ENCODE results near the gene FGF4.

FGF4 gene

DNA sequence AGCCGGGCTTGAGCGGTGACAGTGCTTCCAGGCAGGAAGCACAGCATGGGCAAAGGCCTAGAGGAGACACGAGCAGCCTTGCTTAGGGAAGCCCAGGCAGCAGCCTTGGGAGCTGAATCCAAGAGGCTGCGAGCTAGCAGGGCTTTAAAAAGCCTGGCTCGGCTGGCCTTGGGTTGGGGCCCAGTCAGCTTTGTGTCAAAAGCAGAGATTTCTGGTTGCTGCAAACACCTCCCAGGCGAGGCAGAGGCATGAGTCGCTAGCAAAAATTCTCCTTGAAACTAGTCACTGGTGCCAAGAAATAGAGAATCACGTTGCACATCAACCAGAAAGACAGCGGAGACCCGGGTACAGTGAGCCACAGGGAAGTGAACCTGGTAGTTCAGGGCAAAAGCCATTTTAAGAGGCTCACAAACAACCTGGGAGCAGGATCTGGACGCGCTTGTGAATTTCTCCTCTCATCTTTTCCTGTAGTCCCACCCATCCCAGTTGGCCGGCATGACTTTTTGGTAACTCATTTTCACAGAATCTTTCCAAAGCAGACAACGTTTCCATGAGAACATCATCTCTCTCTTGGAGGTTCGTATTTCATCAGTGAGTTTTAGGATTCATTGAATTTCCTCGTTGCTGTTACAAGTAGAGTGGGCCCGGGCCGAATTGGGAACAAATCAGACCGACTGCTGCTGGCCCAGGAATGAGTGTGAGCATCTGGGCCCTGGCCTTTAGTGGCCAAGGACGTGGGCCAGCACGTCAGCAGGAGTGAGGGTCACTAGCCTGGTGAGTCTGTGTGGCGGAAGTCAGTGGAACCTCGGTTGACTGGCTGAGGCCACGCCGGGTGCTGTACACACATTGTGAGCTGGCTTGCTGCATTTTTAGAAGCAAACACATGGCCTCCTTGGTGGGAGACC, 16.4 kb upstream of the FGF4 start:
- Mint-ChIP-seq H3K9me3 (no peaks in the 10 kb centered on the region), H3K36me3 (ENCODE audit: low read depth) (no peaks in the 10 kb centered on the region), H3K4me1 (peaks cover 9% of the 10 kb centered on the region), H3K4me3 (no peak overlapping the region), H3K27ac (peak overlapping the region in 2 of 3 experiments; percentile 87 to 94), H3K27me3 (ENCODE audit: low read depth) (peaks cover 4% of the 10 kb centered on the region)
- TF ChIP-seq, protein P1, sequence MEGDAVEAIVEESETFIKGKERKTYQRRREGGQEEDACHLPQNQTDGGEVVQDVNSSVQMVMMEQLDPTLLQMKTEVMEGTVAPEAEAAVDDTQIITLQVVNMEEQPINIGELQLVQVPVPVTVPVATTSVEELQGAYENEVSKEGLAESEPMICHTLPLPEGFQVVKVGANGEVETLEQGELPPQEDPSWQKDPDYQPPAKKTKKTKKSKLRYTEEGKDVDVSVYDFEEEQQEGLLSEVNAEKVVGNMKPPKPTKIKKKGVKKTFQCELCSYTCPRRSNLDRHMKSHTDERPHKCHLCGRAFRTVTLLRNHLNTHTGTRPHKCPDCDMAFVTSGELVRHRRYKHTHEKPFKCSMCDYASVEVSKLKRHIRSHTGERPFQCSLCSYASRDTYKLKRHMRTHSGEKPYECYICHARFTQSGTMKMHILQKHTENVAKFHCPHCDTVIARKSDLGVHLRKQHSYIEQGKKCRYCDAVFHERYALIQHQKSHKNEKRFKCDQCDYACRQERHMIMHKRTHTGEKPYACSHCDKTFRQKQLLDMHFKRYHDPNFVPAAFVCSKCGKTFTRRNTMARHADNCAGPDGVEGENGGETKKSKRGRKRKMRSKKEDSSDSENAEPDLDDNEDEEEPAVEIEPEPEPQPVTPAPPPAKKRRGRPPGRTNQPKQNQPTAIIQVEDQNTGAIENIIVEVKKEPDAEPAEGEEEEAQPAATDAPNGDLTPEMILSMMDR (IDR thresholded peaks at IDR 0.05; ENCODE audit: unreplicated experiment in 3 of 3): no peak

DNA sequence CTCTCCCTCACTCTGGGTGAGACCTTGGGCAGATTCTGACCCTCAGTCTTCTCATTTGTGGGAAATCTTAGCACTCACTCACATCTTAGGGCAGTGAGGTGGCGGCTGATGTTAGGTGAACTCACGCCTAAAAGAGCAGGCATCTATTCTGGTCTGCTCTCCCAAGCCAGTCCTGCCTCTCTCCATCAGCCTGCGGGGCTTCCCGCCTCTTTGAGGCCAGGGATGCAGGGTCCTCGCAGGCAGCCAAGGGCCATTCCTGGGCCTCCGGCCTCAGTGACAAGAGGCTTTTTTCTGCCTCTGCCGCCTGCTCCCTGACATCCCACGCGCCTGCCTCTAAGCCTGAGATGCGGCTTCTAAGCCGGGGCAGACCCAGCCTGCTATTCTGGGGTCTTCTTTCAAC, 13.8 kb upstream of the FGF4 start:
- peaks cover 3% of the 10 kb centered on the region for H3K27me3 Mint-ChIP-seq (ENCODE audit: low read depth)
- TF ChIP-seq, protein P1 (IDR thresholded peaks at IDR 0.05; ENCODE audit: unreplicated experiment in 3 of 3): no peak
- H3K4me3 Mint-ChIP-seq: no peak overlapping the region
- no peaks in the 10 kb centered on the region for H3K36me3 Mint-ChIP-seq (ENCODE audit: low read depth)
- H3K9me3 Mint-ChIP-seq: no peaks in the 10 kb centered on the region
- H3K27ac Mint-ChIP-seq: no peak overlapping the region
- H3K4me1 Mint-ChIP-seq: peaks cover 9% of the 10 kb centered on the region

DNA sequence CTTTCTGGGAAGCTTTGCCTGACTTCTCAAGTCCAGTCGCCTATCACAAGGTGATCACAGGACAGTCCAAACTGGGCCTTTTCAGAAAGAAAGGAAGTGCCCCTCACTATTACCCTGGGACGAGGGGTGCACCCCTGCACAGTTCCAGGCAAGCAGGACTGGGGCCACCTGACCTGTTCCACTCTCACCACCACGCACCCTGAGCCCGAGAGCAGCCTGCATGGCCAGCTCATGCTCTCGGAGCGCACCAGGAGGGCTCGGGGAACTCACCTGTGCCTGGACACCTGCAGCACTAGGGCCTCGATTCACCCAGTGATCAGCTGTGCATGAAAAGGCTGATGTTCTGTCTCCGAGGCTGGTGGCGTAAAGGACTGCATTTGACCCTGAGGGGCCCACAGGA, 12.8 kb upstream of the FGF4 start:
- Mint-ChIP-seq H3K9me3 (no peaks in the 10 kb centered on the region), H3K4me1 (peaks cover 9% of the 10 kb centered on the region), H3K27ac (no peak overlapping the region), H3K36me3 (ENCODE audit: low read depth) (no peaks in the 10 kb centered on the region), H3K4me3 (no peak overlapping the region), H3K27me3 (ENCODE audit: low read depth) (peaks cover 7% of the 10 kb centered on the region)
- TF ChIP-seq, protein P1 (IDR thresholded peaks at IDR 0.05; ENCODE audit: unreplicated experiment in 3 of 3): no peak

DNA sequence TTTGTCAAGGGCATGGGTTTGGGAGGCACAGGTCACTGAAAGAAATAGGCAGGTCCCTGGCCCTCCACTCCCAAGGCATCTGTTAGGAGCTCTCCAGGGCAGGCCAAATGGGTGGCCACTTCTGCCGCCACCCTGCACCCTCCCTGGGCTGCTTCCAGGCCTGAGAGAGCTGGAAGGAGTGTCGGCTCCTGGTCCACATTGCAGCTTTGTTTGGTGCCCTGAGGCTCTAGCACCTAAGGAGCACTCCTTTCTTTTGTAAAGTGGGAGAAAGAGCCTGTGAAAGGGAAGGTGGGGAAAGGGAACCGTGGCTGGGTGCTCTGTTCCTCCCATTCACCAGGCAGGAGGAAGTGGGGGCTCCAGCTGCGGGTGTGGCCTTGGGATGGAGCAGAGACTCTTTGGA, 12.3 kb upstream of the FGF4 start:
- Mint-ChIP-seq H3K9me3 (no peaks in the 10 kb centered on the region), H3K27me3 (ENCODE audit: low read depth) (peaks cover 10% of the 10 kb centered on the region), H3K4me3 (no peak overlapping the region), H3K27ac (no peak overlapping the region), H3K36me3 (ENCODE audit: low read depth) (no peaks in the 10 kb centered on the region), H3K4me1 (peaks cover 9% of the 10 kb centered on the region)
- TF ChIP-seq, protein P1 (IDR thresholded peaks at IDR 0.05; ENCODE audit: unreplicated experiment in 3 of 3): no peak

DNA sequence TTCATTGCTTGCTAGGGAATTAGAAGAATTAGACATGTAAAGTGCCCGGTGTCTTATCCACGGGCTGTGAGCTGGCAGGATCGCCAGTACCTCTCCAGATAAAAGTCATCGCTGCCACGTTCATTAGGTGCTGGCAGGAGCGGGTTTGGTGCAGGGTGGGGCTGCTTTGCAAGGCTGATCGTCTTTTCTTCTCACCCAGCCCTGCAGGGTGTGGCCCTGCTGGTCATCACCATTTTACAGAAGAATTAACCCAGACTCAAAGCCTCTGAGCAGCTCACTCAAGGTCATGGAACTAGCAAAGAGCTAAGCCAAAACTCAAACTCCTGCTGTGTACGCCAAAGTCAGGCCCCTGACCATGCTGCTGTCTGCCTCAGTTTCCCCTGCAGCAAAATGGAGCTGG, 6.1 kb upstream of the FGF4 start:
- Mint-ChIP-seq H3K36me3 (ENCODE audit: low read depth) (no peaks in the 10 kb centered on the region), H3K9me3 (no peaks in the 10 kb centered on the region), H3K27me3 (ENCODE audit: low read depth) (peaks cover 60% of the 10 kb centered on the region), H3K4me1 (no peaks in the 10 kb centered on the region), H3K27ac (no peak overlapping the region), H3K4me3 (no peak overlapping the region)
- TF ChIP-seq, protein P1 (IDR thresholded peaks at IDR 0.05; ENCODE audit: unreplicated experiment in 3 of 3): no peak

DNA sequence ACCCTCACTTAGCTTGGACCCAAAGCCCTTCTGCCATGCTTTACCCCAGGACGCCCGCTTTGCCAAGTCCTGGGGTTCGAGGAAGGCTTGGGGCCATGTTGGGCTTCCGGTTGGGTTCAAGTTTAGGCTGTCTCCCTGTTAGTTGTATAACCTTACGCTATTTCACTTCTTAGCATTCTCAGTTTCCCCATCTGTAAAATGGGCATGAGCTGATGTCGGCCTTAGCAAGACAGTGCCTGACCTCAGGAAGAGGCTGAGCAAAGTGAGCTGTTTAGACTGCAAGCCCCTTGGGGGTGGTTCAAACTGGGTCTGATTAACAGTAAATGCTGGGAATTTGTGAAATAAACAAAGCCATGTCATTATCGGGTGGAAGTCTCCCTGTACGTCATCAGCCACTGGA, 3.2 kb upstream of the FGF4 start:
- Mint-ChIP-seq H3K4me3 (no peak overlapping the region), H3K27ac (no peak overlapping the region), H3K36me3 (ENCODE audit: low read depth) (no peaks in the 10 kb centered on the region), H3K9me3 (no peaks in the 10 kb centered on the region), H3K4me1 (no peaks in the 10 kb centered on the region), H3K27me3 (ENCODE audit: low read depth) (peaks cover 73% of the 10 kb centered on the region)
- TF ChIP-seq, protein P1 (IDR thresholded peaks at IDR 0.05; ENCODE audit: unreplicated experiment in 3 of 3): no peak

All from nephron (organoid).